MM.1S (cell line): ENCODE measurements around the gene PSMD14.

Source experiments
- CTCF ChIP-seq: fragments of 300-600 bp; sonication (generic); IDR thresholded peaks from 2 replicates; pipeline ENCODE4 v1.5.1; 2016; ENCODE audit warnings: antibody characterized with exemption, low read length, mixed read lengths
- EZH2 ChIP-seq: fragments of 300-600 bp; sonication (generic); optimal IDR thresholded peaks from 2 replicates; pipeline ENCODE3; 2017; ENCODE audit warnings: low read depth, mild to moderate bottlenecking, antibody characterized with exemption, low read length, mixed read lengths

DNA sequence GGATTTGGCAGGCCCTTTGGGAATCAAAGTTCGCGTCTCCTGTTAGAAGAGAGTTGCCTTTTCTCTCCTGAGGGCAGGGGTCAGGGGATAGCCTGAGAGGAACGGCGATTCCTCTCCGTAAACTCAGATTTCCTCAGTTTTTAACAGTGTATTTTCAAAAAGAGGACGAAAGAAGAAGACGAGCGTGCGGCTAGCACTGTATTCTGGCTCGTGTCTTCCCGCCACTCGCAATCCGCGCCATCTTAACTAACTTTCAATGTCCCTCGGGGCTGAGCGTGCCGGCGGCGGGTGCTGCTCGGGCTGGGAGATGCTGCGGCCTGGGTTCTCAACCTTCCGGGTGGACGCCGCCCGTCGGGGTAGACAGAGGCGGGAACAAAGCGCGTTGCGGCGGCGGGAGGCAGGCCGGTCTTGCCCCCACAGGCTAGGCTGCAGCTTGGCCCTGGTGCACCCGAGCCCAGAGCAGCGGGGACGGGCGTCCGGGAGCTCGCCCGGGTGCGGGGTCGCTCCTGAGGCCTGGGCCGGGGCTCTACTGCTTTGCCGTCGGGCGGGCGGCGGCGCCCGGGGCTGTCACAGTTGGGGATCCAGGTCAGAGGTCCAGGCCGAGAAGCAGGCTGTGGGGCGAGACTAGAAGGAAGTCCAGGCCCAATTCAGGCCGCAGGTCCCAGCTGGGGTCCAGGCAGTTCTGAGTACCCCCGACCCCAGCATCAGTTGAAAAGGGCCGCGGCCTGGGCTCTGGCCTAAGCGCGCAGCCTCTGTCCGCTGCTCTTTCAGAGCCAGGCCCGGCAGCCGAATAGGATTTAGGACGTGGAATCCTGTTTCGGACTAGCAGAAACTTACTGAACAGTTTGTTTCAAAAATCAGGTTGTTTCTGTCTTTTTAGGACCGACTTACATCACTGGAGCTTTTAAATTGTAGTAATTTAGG is 119.7 kb downstream of the PSMD14 start:
- no peak for TF ChIP-seq CTCF
- no peak for TF ChIP-seq EZH2
